ENCODE measurements around the gene PRDX3. TPM values are rescaled to one million over a fixed set of nuclear protein-coding genes. Genes with fewer than 3 reads are reported as not detected.
A peak's percentile ranks its signal among the peaks of the same experiment; 100 is the strongest.

The PRDX3 gene
- total RNA-seq, 6 experiments from 2014 or later, result 156 to 183 (median 171) TPM

GRCh38 chr10:119120413-119120867 lies 58.2 kb downstream of the PRDX3 start:
- H3K4me1 Mint-ChIP-seq (ENCODE audit: low read depth), result peaks cover 19% of the 10 kb centered on the region
- peak overlapping the region; percentile 75 for H3K27ac Mint-ChIP-seq
- H3K9me3 Mint-ChIP-seq, result no peaks in the 10 kb centered on the region
- TF ChIP-seq CTCF (IDR thresholded peaks at IDR 0.05), result no peak
- peak; percentile 69 for DNase-seq
- no peaks in the 10 kb centered on the region for H3K27me3 Mint-ChIP-seq (ENCODE audit: insufficient read depth)
- peaks cover 13% of the 10 kb centered on the region for H3K36me3 Mint-ChIP-seq (ENCODE audit: low read depth)
- no peak overlapping the region for H3K4me3 Mint-ChIP-seq

GRCh38 chr10:119119400-119119799 lies 59.2 kb downstream of the PRDX3 start:
- no peaks in the 10 kb centered on the region for H3K9me3 Mint-ChIP-seq
- H3K36me3 Mint-ChIP-seq (ENCODE audit: low read depth), result peaks cover 17% of the 10 kb centered on the region
- peaks cover 21% of the 10 kb centered on the region for H3K4me1 Mint-ChIP-seq (ENCODE audit: low read depth)
- no peak for DNase-seq
- no peak overlapping the region for H3K4me3 Mint-ChIP-seq
- no peak for TF ChIP-seq CTCF (IDR thresholded peaks at IDR 0.05)
- H3K27me3 Mint-ChIP-seq (ENCODE audit: insufficient read depth), result no peaks in the 10 kb centered on the region
- H3K27ac Mint-ChIP-seq, result peak overlapping the region; percentile 46; the same call in 1 of the 2 replicates

- H3K4me3 Mint-ChIP-seq, result no peak overlapping the region
- no peak for DNase-seq
- peaks cover 17% of the 10 kb centered on the region for H3K36me3 Mint-ChIP-seq (ENCODE audit: low read depth)
- no peaks in the 10 kb centered on the region for H3K9me3 Mint-ChIP-seq
- peaks cover 33% of the 10 kb centered on the region for H3K4me1 Mint-ChIP-seq (ENCODE audit: low read depth)
- TF ChIP-seq CTCF (IDR thresholded peaks at IDR 0.05), result no peak
- no peaks in the 10 kb centered on the region; the same call in 1 of the 2 replicates for H3K27me3 Mint-ChIP-seq (ENCODE audit: insufficient read depth)
- H3K27ac Mint-ChIP-seq, result no peak overlapping the region
Measured at GRCh38 chr10:119118231-119118630, 60.4 kb downstream of the PRDX3 start.

Other genes with a start within 250 kb of the PRDX3 start
- under 1 TPM; 0.05 to 0.33 (median 0.12) TPM for gene NANOS1, start 149.1 kb downstream of the PRDX3 start, total RNA-seq (2021; fragmentation: NEBNext Ultra II Directional; extraction: Animal tissue kit (Norgen Biotek cat#: 25700))
- 100 to 1,000 TPM; 132 to 149 (median 139) TPM for gene EIF3A, start 98.0 kb downstream of the PRDX3 start, total RNA-seq (2021; fragmentation: NEBNext Ultra II Directional; extraction: Animal tissue kit (Norgen Biotek cat#: 25700))
- gene DENND10, start 74.7 kb downstream of the PRDX3 start, total RNA-seq (2021; fragmentation: NEBNext Ultra II Directional; extraction: Animal tissue kit (Norgen Biotek cat#: 25700)), result 10 to 100 TPM; 43.9 to 53.8 (median 46.8) TPM
- gene SFXN4, start 13.1 kb downstream of the PRDX3 start, total RNA-seq (2021; fragmentation: NEBNext Ultra II Directional; extraction: Animal tissue kit (Norgen Biotek cat#: 25700)), result 10 to 100 TPM; 10.9 to 18.5 (median 14.2) TPM
- gene GRK5, start 28.8 kb upstream of the PRDX3 start, total RNA-seq (2021; fragmentation: NEBNext Ultra II Directional; extraction: Animal tissue kit (Norgen Biotek cat#: 25700)), result 10 to 100 TPM in 4 of 6 experiments, 1 to 10 TPM in 2; 9.7 to 16.8 (median 15.9) TPM

Measured in HFFc6 (cell line).